GM12864 (cell line): ENCODE data around the gene MICU1.

ENCODE experiments used
- DNase-seq: peaks from one replicate; pipeline ENCODE4 v3.0.0-alpha.2; 2011; ENCODE audit warnings: low read depth
- H3K4me3 ChIP-seq: 2 replicates; pipeline ENCODE4 v1.5.1; 2011; ENCODE audit warnings: mild to moderate bottlenecking, low read depth, low read length, control low read depth
- CTCF ChIP-seq: IDR thresholded peaks from 2 replicates; pipeline ENCODE4 v1.5.1; 2011; ENCODE audit warnings: low read depth, mild to moderate bottlenecking, moderate library complexity, low read length, control low read depth, inconsistent platforms; ENCODE audit errors: missing control alignments

The MICU1 gene

GRCh38 chr10:72660220-72660619 is 34.3 kb upstream of the MICU1 start:
- DNase-seq, result no peak
- TF ChIP-seq CTCF, result no peak
- H3K4me3 ChIP-seq, result no peak overlapping the region

GRCh38 chr10:72659694-72660093 is 33.8 kb upstream of the MICU1 start:
- no peak for TF ChIP-seq CTCF
- no peak overlapping the region for H3K4me3 ChIP-seq
- DNase-seq, result no peak

- TF ChIP-seq CTCF, result no peak
- no peak for DNase-seq
- no peak overlapping the region for H3K4me3 ChIP-seq
These were observed 33.0 kb upstream of the MICU1 start for GRCh38 chr10:72658696-72659400.

GRCh38 chr10:72654720-72655119 is 28.8 kb upstream of the MICU1 start:
- no peak overlapping the region for H3K4me3 ChIP-seq
- no peak for TF ChIP-seq CTCF

GRCh38 chr10:72653383-72654096 is 27.7 kb upstream of the MICU1 start:
- no peak for DNase-seq
- no peak for TF ChIP-seq CTCF
- H3K4me3 ChIP-seq, result no peak overlapping the region

More at GRCh38 chr10:72654720-72655119, 28.8 kb upstream of the MICU1 start:
- no peak for DNase-seq

- H3K4me3 ChIP-seq, result no peak overlapping the region
- no peak for TF ChIP-seq CTCF
- DNase-seq, result no peak
These were observed 23.4 kb upstream of the MICU1 start for GRCh38 chr10:72649291-72649690.
